GF-D8 (cell line): ENCODE measurements around the gene ATP5PB.

Experiments used
- DNase-seq: peaks from one replicate; lab custom pipeline; 2025; lab: John Stamatoyannopoulos, UW

Gene ATP5PB

GRCh38 chr1:111507411-111508201 lies 58.3 kb downstream of the ATP5PB start:
- peak; percentile 98 for DNase-seq

- no peak for DNase-seq
Observed at GRCh38 chr1:111509997-111510375, 60.7 kb downstream of the ATP5PB start.

GRCh38 chr1:111511370-111511769 lies 62.1 kb downstream of the ATP5PB start:
- DNase-seq, result no peak
